NOMO-1 (cell line): ENCODE measurements around the gene RRM2.
"Not testable (repeated sequence)": the region's sequence is repeated elsewhere in the genome, so short reads cannot be mapped to it uniquely, and the experiment has no call there.

Experiments
- DNase-seq, 2 experiments: peaks; one replicate each; lab custom pipeline; 2025; ENCODE audit not compliant: unreplicated experiment in 2 of 2; lab: John Stamatoyannopoulos, UW

The RRM2 gene

DNA sequence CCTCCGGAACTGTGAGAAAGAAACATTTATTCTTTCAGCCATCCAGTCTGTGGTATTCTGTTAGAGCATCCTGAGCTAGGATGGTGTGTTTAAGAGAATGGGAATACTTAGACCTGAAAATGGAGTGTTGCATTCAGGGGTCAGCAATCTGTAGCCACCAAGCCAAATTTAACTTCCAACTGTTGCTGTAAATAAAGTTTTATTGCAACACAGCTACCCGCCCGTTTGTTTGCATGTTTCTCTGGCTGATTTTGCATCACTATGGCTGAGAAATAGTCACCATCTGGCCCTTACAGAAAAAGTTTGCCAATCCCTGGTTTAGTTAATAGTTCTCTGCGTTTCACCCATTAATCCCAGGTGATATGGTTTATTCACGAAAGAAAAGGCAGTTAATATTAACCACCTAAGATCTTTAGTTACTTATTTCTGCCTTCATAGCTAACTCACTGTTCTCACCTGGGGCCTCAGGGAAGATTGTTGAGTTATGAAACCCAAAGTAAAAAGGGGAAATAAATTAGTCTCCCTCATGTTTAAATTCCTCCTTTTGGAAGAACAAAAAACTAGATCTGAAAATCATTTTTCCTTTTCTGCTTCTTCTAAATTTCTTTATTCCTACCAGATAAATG, 32.9 kb upstream of the RRM2 start:
- DNase-seq: peak; percentile 27 to 63

- DNase-seq: peak in 1 of 2 experiments; percentile 15
These were observed 31.2 kb upstream of the RRM2 start for GRCh38 chr2:10091182-10091888.

DNA sequence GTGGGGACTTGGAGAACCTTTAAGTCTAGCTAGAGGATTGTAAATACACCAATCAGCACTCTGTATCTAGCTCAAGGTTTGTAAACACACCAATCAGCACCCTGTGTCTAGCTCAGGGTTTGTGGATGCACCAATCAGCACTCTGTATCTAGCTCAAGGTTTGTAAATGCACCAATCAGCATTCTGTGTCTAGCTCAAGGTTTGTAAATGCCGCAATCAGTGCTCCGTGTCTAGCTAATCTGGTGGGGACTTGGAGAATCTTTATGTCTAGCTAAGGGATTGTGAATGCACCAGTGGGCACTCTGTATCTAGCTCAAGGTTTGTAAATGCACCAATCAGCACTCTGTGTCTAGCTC, 30.7 kb upstream of the RRM2 start:
- not testable (repeated sequence) for DNase-seq

DNA sequence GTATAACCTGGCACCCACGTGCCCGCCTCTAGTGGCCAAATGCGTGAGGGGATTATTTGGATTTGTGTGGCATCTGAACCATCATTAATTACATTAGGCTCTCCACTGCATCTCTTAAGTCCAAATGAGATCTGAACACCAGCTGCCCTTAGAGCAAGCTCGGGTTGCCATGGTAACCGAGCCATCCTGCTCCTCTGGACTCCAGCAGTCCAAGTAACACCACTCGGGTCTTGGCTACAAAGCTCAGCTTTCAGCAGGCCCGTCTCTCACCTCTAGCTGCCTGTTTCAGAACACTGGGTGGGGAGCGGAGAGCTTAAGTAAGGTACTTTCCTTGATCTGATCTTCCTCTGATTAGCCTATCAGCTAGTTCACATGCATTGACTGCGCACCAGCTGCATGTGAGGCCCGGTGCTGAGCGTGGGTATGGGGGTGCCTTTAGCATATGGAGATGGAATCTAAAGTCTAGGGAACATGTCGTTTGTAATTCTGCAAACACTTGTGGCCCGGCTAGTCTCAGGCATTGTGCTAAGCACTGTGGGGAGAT, 28.2 kb upstream of the RRM2 start:
- DNase-seq: no peak

DNA sequence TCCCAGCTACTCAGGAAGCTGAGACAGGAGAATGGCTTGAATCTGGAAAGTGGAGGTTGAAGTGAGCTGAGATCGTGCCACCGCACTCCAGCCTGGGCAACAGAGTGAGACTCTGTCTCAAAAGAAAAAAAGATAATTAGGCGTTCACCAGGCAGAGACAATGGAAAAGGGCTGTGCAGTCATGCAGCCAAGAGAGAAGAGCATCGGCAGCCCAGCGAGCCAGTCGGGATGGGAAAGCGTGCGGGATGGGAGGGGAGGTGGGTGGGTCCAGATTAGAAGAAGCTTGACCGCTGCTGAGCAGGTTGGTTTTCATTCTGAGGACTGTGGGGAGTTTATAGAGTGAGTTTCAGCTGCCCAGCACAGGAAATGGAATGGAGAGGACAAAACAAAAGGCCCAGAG, 27.4 kb upstream of the RRM2 start:
- no peak for DNase-seq

GRCh38 chr2:10096641-10097040, 25.9 kb upstream of the RRM2 start:
- no peak for DNase-seq

GRCh38 chr2:10097352-10098148, 25.0 kb upstream of the RRM2 start:
- DNase-seq: peak; percentile 35 to 45

DNA sequence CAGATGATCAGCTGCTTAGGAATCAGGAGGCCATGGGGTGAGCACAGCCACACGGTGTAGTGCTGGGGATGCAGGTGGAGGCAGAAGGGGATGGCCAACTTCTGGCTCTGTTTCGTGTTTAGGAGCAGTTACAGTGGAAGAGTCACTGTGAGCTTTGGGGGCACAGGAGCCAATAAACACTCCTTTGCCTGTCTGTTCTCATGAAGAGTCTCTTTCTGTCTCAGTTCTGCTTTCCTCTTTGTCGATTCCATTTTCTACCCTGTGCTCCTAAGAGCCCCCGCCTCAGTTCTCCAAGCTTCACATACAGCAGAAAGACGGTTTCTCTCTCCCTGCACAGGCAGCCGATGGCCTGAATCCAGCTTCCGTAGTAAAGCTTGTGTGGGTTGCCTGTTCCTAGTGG, 21.0 kb upstream of the RRM2 start:
- no peak for DNase-seq

GRCh38 chr2:10103179-10103578, 19.4 kb upstream of the RRM2 start:
- no peak for DNase-seq

DNA sequence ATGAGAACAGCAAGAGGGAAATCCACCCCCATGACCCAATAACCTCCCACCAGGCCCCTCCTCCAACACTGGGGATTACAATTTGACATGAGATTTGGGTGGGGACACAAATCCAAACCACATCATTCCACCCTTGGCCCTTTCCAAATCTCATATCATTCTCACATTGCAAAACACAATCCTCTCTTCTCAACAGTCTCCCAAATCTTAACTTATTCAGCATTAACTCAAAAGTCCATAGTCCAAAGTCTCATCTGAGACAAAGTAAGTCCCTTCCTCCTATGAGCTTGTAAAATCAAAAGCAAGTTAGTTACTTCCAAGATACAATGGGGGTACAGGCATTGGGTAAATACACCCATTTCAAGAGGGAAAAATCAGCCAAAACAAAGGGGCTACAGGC, 17.6 kb upstream of the RRM2 start:
- DNase-seq: not testable (repeated sequence)

DNA sequence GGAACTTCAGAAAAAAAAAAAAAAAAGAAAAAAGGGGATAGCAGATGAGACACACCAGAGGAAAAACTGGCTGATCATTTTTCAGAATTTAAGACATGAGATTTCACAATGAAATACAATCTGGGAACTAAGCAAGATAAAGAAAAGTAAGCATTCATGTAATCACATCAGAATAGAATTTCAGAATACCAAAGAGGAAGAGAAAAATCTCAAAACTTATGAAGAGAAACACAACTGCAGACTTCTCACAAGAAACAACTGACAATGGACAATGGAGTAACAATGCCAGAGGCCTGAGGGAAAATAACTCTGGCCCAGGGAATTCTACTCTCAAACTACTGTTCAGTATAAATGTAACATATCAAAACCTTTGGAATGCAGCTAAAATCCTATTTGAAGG, 13.2 kb upstream of the RRM2 start:
- no peak for DNase-seq

- no peak for DNase-seq
These were observed 3.6 kb upstream of the RRM2 start for GRCh38 chr2:10119027-10119325.

DNA sequence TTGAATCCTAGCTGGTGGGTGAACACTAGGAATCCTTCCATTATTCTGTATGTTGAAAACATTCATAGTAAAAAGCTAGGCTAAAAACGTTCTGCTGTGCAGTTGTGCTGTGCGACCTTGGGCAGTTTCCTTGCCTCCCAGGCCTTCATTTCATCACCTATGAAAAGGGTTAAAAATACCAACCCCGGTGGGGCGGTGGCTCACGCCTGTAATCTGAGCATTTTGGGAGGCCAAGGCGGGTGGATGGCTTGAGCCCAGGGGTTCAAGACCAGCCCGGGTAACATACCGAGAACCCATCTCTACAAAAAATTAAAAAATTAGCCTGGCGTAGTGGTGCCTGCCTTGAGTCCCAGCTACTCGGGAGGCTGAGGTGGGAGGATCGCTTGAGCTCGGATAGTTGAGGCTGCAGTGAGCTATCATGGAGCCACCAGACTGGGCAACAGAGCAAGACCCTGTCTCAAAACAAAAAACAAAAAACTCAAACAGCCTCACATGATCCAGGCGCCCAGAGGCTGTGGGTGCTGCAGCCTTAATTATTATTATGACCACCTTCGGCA, 2.9 kb upstream of the RRM2 start:
- no peak for DNase-seq

- DNase-seq: peak; percentile 90 to 95
These were observed 2.2 kb upstream of the RRM2 start for GRCh38 chr2:10120158-10120876.

- peak in 1 of 2 experiments; percentile 41 for DNase-seq
These were observed 1.5 kb upstream of the RRM2 start for GRCh38 chr2:10120877-10121574.

- no peak for DNase-seq
These were observed 742 bp downstream of the RRM2 start for GRCh38 chr2:10123281-10123680.

DNA sequence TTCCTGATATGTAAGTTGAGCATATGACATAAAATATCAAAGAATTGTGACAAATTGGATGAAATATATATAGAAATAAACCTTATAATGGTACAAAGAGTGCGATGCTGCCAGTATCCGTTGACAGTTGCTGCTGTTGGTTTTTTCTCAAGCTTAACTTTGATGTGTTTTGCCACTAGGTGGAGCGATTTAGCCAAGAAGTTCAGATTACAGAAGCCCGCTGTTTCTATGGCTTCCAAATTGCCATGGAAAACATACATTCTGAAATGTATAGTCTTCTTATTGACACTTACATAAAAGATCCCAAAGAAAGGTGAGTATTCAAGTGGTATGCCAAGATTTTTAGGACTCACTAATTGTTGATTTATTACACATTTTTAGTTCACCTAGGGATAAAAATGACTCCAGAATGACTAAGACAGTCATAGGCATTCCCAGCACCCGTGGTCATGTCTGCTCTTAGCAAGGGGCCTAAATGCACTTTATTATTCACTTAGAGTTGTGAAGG, 2.1 kb downstream of the RRM2 start:
- peak; percentile 15 to 73 for DNase-seq

- DNase-seq: no peak
These were observed 3.5 kb downstream of the RRM2 start for GRCh38 chr2:10125842-10126631.

DNA sequence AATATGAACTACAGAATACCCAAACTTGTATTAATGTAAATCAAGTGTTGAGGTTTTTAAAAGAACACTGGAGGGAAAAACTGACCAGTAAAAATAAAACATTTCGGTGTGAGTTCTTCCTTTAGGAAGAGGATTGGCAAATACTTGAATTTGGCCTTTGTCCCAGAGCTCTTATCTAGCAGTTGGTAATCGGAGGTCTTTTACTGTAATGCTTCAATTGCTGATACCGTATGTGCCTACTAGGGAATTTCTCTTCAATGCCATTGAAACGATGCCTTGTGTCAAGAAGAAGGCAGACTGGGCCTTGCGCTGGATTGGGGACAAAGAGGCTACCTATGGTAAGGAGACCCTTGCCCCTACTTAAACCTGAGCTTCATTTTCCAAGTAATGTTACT, 4.1 kb downstream of the RRM2 start:
- DNase-seq: no peak
